HEK293 (cell line): Measurements from ENCODE around the gene ALKBH2.

Experiments
- GLI4 ChIP-seq: fragments of 450-650 bp; formaldehyde crosslinking; IDR thresholded peaks from 2 replicates; pipeline ENCODE4 v1.5.1; 2016; ENCODE audit warnings: missing biosample characterization, missing genetic modification characterization
- HOXC10 ChIP-seq: sonication (generic); formaldehyde crosslinking; IDR thresholded peaks from 2 replicates; pipeline ENCODE4 v1.8.1; 2023; ENCODE audit warnings: mild to moderate bottlenecking, missing genetic modification reagents
- HOXD13 ChIP-seq: sonication (generic); formaldehyde crosslinking; IDR thresholded peaks from 2 replicates; pipeline ENCODE4 v1.8.0; 2022; ENCODE audit warnings: missing genetic modification reagents, borderline replicate concordance
- MYNN ChIP-seq: fragments of 450-650 bp; formaldehyde crosslinking; IDR thresholded peaks from 2 replicates; pipeline ENCODE4 v1.5.1; 2016; ENCODE audit warnings: missing biosample characterization, missing genetic modification characterization, borderline replicate concordance
- OSR2 ChIP-seq: fragments of 450-650 bp; formaldehyde crosslinking; IDR thresholded peaks from 2 replicates; pipeline ENCODE4 v1.5.1; 2016; ENCODE audit warnings: missing biosample characterization, missing genetic modification characterization
- OVOL3 ChIP-seq: fragments of 450-650 bp; formaldehyde crosslinking; IDR thresholded peaks from 2 replicates; pipeline ENCODE4 v1.5.1; 2016; ENCODE audit warnings: missing biosample characterization, missing genetic modification characterization
- SETDB1 ChIP-seq: IDR thresholded peaks from one replicate; pipeline ENCODE4 v1.6.1; 2017; ENCODE audit warnings: mild to moderate bottlenecking, low read length, moderate library complexity, mixed read lengths; ENCODE audit not compliant: insufficient read length
- ZBTB21 ChIP-seq: fragments of 450-650 bp; formaldehyde crosslinking; IDR thresholded peaks from 2 replicates; pipeline ENCODE4 v1.5.1; 2017; ENCODE audit warnings: missing biosample characterization, missing genetic modification characterization
- ZFHX2 ChIP-seq: fragments of 450-650 bp; formaldehyde crosslinking; conservative IDR thresholded peaks from 2 replicates; pipeline ENCODE4 v1.5.1; 2016; ENCODE audit warnings: missing biosample characterization, missing genetic modification characterization
- ZFP3 ChIP-seq: fragments of 450-650 bp; formaldehyde crosslinking; IDR thresholded peaks from 2 replicates; pipeline ENCODE4 v1.5.1; 2016; ENCODE audit warnings: low read depth, missing biosample characterization, missing genetic modification characterization
- ZIC2 ChIP-seq: fragments of 450-650 bp; formaldehyde crosslinking; IDR thresholded peaks from 2 replicates; pipeline ENCODE4 v1.5.1; 2016; ENCODE audit warnings: missing biosample characterization, missing genetic modification characterization
- ZNF132 ChIP-seq: fragments of 450-650 bp; formaldehyde crosslinking; IDR thresholded peaks from 2 replicates; pipeline ENCODE4 v1.5.1; 2017; ENCODE audit warnings: missing biosample characterization, missing genetic modification characterization, borderline replicate concordance
- ZNF221 ChIP-seq: fragments of 450-650 bp; formaldehyde crosslinking; IDR thresholded peaks from 2 replicates; pipeline ENCODE4 v1.5.1; 2017; ENCODE audit warnings: missing biosample characterization, missing genetic modification characterization, borderline replicate concordance
- ZNF239 ChIP-seq: fragments of 450-650 bp; formaldehyde crosslinking; IDR thresholded peaks from 2 replicates; pipeline ENCODE4 v1.5.1; 2016; ENCODE audit warnings: missing biosample characterization, missing genetic modification characterization
- ZNF416 ChIP-seq: fragments of 450-650 bp; formaldehyde crosslinking; IDR thresholded peaks from 2 replicates; pipeline ENCODE4 v1.5.1; 2016; ENCODE audit warnings: missing biosample characterization, missing genetic modification characterization
- ZNF48 ChIP-seq: fragments of 450-650 bp; formaldehyde crosslinking; IDR thresholded peaks from 2 replicates; pipeline ENCODE4 v1.5.1; 2016; ENCODE audit warnings: missing biosample characterization, missing genetic modification characterization
- ZNF510 ChIP-seq: fragments of 450-650 bp; formaldehyde crosslinking; IDR thresholded peaks from 2 replicates; pipeline ENCODE4 v1.5.1; 2018; ENCODE audit warnings: mild to moderate bottlenecking, missing genetic modification characterization, missing biosample characterization; ENCODE audit not compliant: insufficient replicate concordance
- ZNF529 ChIP-seq: fragments of 450-650 bp; formaldehyde crosslinking; IDR thresholded peaks from 2 replicates; pipeline ENCODE4 v1.5.1; 2017; ENCODE audit warnings: missing genetic modification characterization, missing biosample characterization; ENCODE audit not compliant: insufficient replicate concordance
- ZNF701 ChIP-seq: fragments of 450-650 bp; formaldehyde crosslinking; IDR thresholded peaks from 2 replicates; pipeline ENCODE4 v1.5.1; 2016; ENCODE audit warnings: missing biosample characterization, missing genetic modification characterization
- ZNF768 ChIP-seq: fragments of 450-650 bp; formaldehyde crosslinking; IDR thresholded peaks from 2 replicates; pipeline ENCODE4 v1.5.1; 2018; ENCODE audit warnings: missing biosample characterization, mild to moderate bottlenecking, missing genetic modification characterization
- TF ChIP-seq, protein P1 (sequence below): fragments of 450-650 bp; IDR thresholded peaks from 2 replicates; pipeline ENCODE4 v1.5.1; 2018; ENCODE audit warnings: missing biosample characterization, missing genetic modification characterization
- TF ChIP-seq, protein P2 (sequence below): fragments of 450-650 bp; formaldehyde crosslinking; IDR thresholded peaks from 2 replicates; pipeline ENCODE4 v1.5.1; 2016; ENCODE audit warnings: missing biosample characterization, missing genetic modification characterization, low read depth
- TF ChIP-seq, protein P3 (sequence below): fragments of 450-650 bp; formaldehyde crosslinking; IDR thresholded peaks from 2 replicates; pipeline ENCODE4 v1.5.1; 2017; ENCODE audit warnings: missing biosample characterization, missing genetic modification characterization
- TF ChIP-seq, protein P4 (sequence below): fragments of 450-650 bp; formaldehyde crosslinking; IDR thresholded peaks from 2 replicates; pipeline ENCODE4 v1.5.1; 2016; ENCODE audit warnings: missing biosample characterization, missing genetic modification characterization
- TF ChIP-seq, protein P5 (sequence below): IDR thresholded peaks from 2 replicates; pipeline ENCODE4 v1.6.1; 2011; ENCODE audit warnings: mild to moderate bottlenecking, low read depth, low read length, borderline replicate concordance
- TF ChIP-seq, protein P6 (sequence below): fragments of 450-650 bp; formaldehyde crosslinking; IDR thresholded peaks from 2 replicates; pipeline ENCODE4 v1.5.1; 2017; ENCODE audit warnings: missing biosample characterization, missing genetic modification characterization
- TF ChIP-seq, protein P7 (sequence below): fragments of 450-650 bp; formaldehyde crosslinking; IDR thresholded peaks from 2 replicates; pipeline ENCODE4 v1.5.1; 2016; ENCODE audit warnings: missing biosample characterization, missing genetic modification characterization

ALKBH2 gene

DNA sequence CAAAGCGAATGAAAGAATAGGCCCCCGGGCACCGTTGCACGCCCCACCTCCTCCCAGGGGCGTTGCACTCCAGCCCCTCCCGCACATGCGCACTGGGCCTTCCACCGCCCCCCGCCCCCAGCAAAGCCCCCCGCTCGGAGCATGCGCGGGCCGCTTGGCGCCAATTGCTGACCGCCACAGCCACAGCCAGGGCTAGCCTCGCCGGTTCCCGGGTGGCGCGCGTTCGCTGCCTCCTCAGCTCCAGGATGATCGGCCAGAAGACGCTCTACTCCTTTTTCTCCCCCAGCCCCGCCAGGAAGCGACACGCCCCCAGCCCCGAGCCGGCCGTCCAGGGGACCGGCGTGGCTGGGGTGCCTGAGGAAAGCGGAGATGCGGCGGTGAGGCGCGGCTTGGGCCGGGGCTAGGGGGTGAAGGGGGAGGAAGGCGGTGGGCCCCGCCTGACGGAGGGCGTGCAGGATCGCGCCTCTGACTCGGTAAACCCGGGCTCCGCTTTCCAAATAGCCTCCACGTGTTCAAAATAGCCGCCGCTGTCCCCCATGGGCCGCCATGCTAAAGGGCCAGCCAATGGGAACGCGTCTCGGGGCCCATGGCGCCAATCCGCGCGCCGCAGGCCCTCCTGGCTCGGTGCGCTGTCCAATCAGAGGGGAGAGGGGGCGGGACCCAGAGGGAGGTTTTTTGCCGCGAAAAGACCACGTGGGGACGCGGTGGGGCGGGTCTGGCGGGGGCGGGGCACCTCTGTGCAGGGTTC, 4.3 kb upstream of the ALKBH2 start, which contains the start of gene UNG (continued):
- TF ChIP-seq, protein P1, sequence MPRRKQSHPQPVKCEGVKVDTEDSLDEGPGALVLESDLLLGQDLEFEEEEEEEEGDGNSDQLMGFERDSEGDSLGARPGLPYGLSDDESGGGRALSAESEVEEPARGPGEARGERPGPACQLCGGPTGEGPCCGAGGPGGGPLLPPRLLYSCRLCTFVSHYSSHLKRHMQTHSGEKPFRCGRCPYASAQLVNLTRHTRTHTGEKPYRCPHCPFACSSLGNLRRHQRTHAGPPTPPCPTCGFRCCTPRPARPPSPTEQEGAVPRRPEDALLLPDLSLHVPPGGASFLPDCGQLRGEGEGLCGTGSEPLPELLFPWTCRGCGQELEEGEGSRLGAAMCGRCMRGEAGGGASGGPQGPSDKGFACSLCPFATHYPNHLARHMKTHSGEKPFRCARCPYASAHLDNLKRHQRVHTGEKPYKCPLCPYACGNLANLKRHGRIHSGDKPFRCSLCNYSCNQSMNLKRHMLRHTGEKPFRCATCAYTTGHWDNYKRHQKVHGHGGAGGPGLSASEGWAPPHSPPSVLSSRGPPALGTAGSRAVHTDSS (tag by site-specific recombination) = no peak
- TF ChIP-seq SETDB1 (no peak), ZIC2 (no peak), ZBTB21 (tag by site-specific recombination) (peak; percentile 13; the same call in 1 of the 2 replicates), HOXC10 (CRISPR knock-in tag) (0 out of 2 replicates have a peak, but pooled peaks have one; percentile 31), OSR2 (tag by site-specific recombination) (no peak), ZNF416 (tag by site-specific recombination) (no peak), GLI4 (tag by site-specific recombination) (no peak), ZNF48 (tag by site-specific recombination) (no peak), ZNF768 (tag by site-specific recombination) (no peak), ZFP3 (tag by site-specific recombination) (no peak), ZNF132 (tag by site-specific recombination) (no peak), HOXD13 (CRISPR knock-in tag) (no peak), ZNF529 (no peak), OVOL3 (no peak), ZFHX2 (tag by site-specific recombination) (0 out of 2 replicates have a peak, but pooled peaks have one; percentile 41), ZNF701 (no peak), ZNF510 (tag by site-specific recombination) (no peak), ZNF239 (tag by site-specific recombination) (no peak), ZNF221 (no peak), MYNN (tag by site-specific recombination) (no peak)
- TF ChIP-seq, protein P2, sequence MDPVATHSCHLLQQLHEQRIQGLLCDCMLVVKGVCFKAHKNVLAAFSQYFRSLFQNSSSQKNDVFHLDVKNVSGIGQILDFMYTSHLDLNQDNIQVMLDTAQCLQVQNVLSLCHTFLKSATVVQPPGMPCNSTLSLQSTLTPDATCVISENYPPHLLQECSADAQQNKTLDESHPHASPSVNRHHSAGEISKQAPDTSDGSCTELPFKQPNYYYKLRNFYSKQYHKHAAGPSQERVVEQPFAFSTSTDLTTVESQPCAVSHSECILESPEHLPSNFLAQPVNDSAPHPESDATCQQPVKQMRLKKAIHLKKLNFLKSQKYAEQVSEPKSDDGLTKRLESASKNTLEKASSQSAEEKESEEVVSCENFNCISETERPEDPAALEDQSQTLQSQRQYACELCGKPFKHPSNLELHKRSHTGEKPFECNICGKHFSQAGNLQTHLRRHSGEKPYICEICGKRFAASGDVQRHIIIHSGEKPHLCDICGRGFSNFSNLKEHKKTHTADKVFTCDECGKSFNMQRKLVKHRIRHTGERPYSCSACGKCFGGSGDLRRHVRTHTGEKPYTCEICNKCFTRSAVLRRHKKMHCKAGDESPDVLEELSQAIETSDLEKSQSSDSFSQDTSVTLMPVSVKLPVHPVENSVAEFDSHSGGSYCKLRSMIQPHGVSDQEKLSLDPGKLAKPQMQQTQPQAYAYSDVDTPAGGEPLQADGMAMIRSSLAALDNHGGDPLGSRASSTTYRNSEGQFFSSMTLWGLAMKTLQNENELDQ = no peak
- TF ChIP-seq, protein P3, sequence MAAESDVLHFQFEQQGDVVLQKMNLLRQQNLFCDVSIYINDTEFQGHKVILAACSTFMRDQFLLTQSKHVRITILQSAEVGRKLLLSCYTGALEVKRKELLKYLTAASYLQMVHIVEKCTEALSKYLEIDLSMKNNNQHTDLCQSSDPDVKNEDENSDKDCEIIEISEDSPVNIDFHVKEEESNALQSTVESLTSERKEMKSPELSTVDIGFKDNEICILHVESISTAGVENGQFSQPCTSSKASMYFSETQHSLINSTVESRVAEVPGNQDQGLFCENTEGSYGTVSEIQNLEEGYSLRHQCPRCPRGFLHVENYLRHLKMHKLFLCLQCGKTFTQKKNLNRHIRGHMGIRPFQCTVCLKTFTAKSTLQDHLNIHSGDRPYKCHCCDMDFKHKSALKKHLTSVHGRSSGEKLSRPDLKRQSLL (tag by site-specific recombination) = 0 out of 2 replicates have a peak, but pooled peaks have one; percentile 28
- TF ChIP-seq, protein P4, sequence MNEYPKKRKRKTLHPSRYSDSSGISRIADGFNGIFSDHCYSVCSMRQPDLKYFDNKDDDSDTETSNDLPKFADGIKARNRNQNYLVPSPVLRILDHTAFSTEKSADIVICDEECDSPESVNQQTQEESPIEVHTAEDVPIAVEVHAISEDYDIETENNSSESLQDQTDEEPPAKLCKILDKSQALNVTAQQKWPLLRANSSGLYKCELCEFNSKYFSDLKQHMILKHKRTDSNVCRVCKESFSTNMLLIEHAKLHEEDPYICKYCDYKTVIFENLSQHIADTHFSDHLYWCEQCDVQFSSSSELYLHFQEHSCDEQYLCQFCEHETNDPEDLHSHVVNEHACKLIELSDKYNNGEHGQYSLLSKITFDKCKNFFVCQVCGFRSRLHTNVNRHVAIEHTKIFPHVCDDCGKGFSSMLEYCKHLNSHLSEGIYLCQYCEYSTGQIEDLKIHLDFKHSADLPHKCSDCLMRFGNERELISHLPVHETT (tag by site-specific recombination) = 0 out of 2 replicates have a peak, but pooled peaks have one; percentile 14
- TF ChIP-seq, protein P5, sequence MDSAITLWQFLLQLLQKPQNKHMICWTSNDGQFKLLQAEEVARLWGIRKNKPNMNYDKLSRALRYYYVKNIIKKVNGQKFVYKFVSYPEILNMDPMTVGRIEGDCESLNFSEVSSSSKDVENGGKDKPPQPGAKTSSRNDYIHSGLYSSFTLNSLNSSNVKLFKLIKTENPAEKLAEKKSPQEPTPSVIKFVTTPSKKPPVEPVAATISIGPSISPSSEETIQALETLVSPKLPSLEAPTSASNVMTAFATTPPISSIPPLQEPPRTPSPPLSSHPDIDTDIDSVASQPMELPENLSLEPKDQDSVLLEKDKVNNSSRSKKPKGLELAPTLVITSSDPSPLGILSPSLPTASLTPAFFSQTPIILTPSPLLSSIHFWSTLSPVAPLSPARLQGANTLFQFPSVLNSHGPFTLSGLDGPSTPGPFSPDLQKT = no peak
- TF ChIP-seq, protein P6, sequence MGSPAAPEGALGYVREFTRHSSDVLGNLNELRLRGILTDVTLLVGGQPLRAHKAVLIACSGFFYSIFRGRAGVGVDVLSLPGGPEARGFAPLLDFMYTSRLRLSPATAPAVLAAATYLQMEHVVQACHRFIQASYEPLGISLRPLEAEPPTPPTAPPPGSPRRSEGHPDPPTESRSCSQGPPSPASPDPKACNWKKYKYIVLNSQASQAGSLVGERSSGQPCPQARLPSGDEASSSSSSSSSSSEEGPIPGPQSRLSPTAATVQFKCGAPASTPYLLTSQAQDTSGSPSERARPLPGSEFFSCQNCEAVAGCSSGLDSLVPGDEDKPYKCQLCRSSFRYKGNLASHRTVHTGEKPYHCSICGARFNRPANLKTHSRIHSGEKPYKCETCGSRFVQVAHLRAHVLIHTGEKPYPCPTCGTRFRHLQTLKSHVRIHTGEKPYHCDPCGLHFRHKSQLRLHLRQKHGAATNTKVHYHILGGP = no peak
- TF ChIP-seq, protein P7, sequence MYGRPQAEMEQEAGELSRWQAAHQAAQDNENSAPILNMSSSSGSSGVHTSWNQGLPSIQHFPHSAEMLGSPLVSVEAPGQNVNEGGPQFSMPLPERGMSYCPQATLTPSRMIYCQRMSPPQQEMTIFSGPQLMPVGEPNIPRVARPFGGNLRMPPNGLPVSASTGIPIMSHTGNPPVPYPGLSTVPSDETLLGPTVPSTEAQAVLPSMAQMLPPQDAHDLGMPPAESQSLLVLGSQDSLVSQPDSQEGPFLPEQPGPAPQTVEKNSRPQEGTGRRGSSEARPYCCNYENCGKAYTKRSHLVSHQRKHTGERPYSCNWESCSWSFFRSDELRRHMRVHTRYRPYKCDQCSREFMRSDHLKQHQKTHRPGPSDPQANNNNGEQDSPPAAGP (tag by site-specific recombination) = no peak; the same call in 1 of the 2 replicates
